Measurements from ENCODE around the gene ATXN2.

ATXN2 gene

GRCh38 chr12:111424793-111425251 lies 174.3 kb downstream of the ATXN2 start:
- H3K4me3 ChIP-seq (ENCODE audit: low read depth, low read length): no peak overlapping the region
- TF ChIP-seq CTCF (IDR thresholded peaks at IDR 0.05; ENCODE audit: low read depth, low read length): peak; percentile 35
- H3K27ac ChIP-seq: no peak overlapping the region
- H3K27me3 ChIP-seq (ENCODE audit: insufficient read depth, low read depth, severe bottlenecking): no peaks in the 10 kb centered on the region
- no peak for DNase-seq
- H3K36me3 ChIP-seq: no peaks in the 10 kb centered on the region; the same call in none of the 2 replicates
- H3K9me3 ChIP-seq (ENCODE audit: severe bottlenecking): no peaks in the 10 kb centered on the region

DNA sequence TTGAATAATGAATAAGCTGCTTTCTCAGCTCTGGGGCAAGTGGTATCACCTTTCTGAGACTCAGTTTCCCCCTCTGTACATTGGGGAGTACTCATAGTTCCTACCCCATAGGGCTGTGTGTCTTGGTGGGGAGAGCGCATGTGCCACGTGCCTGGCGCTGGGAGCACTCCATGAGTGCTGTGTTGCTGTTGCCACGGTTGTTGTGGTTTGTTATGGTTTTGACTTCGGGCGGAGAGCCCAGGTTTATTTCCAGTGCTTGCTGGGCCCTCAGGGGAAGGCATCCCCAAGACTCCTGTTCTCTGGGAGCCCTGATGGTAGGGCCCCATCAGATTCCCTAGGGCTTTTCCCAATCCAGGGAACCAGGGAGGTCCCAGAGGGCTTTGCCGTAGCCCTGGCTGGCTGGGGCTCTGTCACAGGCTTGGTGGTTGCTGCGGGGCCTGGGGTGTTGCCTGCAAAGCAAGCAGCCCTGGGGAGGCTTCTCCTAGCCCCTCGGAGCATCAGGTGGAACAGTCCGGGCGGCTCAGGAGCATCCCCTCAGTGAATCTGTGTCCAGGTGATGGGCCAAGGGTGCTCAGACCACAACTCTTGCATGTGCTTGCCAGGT lies 174.8 kb downstream of the ATXN2 start:
- Histone ChIP-seq H3K27ac (no peak overlapping the region), H3K27me3 (ENCODE audit: insufficient read depth, low read depth, severe bottlenecking) (no peaks in the 10 kb centered on the region), H3K4me3 (ENCODE audit: low read depth, low read length) (no peak overlapping the region), H3K9me3 (ENCODE audit: severe bottlenecking) (no peaks in the 10 kb centered on the region), H3K36me3 (no peaks in the 10 kb centered on the region; the same call in none of the 2 replicates)
- DNase-seq: no peak
- no peak for TF ChIP-seq CTCF (IDR thresholded peaks at IDR 0.05; ENCODE audit: low read depth, low read length)

DNA sequence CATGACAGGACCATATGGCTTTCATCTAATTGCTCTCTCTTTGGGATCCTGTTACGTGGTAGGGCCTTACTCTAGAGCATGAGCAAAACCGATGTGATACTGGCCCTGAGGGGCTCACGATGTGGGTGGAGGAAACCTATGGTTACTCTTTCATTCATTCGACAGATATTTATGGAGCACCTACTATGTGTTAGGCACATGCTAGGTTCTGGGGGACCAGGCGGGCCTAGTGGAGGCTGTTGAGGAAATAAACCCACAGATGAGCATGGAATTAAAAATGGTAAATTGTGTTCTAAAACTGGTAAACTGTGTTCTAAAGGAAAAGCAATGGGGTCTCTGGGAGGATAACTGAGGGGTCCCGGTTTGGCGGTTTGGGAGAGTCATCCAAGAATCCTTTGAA lies 178.6 kb downstream of the ATXN2 start:
- no peaks in the 10 kb centered on the region for H3K27me3 ChIP-seq (ENCODE audit: insufficient read depth, low read depth, severe bottlenecking)
- no peak overlapping the region for H3K4me3 ChIP-seq (ENCODE audit: low read depth, low read length)
- no peak for TF ChIP-seq CTCF (IDR thresholded peaks at IDR 0.05; ENCODE audit: low read depth, low read length)
- H3K36me3 ChIP-seq: no peaks in the 10 kb centered on the region; the same call in none of the 2 replicates
- H3K27ac ChIP-seq: no peak overlapping the region
- H3K9me3 ChIP-seq (ENCODE audit: severe bottlenecking): no peaks in the 10 kb centered on the region
- DNase-seq: no peak

DNA sequence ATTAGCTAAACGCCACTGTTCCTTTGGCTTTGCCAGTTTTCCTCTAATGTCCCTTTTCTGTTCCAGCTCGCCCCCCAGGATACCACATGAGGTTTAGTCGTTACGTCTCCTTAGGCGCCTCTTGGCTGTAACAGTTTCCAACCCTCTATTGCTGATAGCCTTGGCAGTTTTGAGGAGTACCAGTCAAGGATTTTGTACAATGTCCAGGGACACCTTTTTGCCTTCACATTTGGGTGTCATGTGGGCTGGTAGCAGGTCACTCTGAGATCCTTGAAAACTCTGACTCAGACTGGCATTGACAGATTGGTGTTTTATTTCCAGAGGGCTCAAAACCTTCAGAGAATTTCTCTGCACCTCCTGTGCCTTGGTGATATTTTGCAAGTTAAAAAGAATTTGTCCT lies 179.3 kb downstream of the ATXN2 start:
- H3K4me3 ChIP-seq (ENCODE audit: low read depth, low read length): no peak overlapping the region
- H3K9me3 ChIP-seq (ENCODE audit: severe bottlenecking): no peaks in the 10 kb centered on the region
- DNase-seq: no peak
- no peaks in the 10 kb centered on the region; the same call in none of the 2 replicates for H3K36me3 ChIP-seq
- H3K27ac ChIP-seq: no peak overlapping the region
- H3K27me3 ChIP-seq (ENCODE audit: insufficient read depth, low read depth, severe bottlenecking): no peaks in the 10 kb centered on the region
- no peak for TF ChIP-seq CTCF (IDR thresholded peaks at IDR 0.05; ENCODE audit: low read depth, low read length)

- no peak overlapping the region for H3K4me3 ChIP-seq (ENCODE audit: low read depth, low read length)
- DNase-seq: no peak
- H3K9me3 ChIP-seq (ENCODE audit: severe bottlenecking): no peaks in the 10 kb centered on the region
- no peaks in the 10 kb centered on the region; the same call in none of the 2 replicates for H3K36me3 ChIP-seq
- H3K27me3 ChIP-seq (ENCODE audit: insufficient read depth, low read depth, severe bottlenecking): no peaks in the 10 kb centered on the region
- H3K27ac ChIP-seq: no peak overlapping the region
- no peak for TF ChIP-seq CTCF (IDR thresholded peaks at IDR 0.05; ENCODE audit: low read depth, low read length)
Observed at GRCh38 chr12:111418594-111418880, 180.6 kb downstream of the ATXN2 start.
